ENCODE data around the gene SLC35D1. TPM values are rescaled to one million over a fixed set of nuclear protein-coding genes. Genes with fewer than 3 reads are reported as not detected.

SLC35D1 gene
- total and polyA plus RNA-seq, 4 donors: 22.9 to 100 (median 29.5) TPM

DNA sequence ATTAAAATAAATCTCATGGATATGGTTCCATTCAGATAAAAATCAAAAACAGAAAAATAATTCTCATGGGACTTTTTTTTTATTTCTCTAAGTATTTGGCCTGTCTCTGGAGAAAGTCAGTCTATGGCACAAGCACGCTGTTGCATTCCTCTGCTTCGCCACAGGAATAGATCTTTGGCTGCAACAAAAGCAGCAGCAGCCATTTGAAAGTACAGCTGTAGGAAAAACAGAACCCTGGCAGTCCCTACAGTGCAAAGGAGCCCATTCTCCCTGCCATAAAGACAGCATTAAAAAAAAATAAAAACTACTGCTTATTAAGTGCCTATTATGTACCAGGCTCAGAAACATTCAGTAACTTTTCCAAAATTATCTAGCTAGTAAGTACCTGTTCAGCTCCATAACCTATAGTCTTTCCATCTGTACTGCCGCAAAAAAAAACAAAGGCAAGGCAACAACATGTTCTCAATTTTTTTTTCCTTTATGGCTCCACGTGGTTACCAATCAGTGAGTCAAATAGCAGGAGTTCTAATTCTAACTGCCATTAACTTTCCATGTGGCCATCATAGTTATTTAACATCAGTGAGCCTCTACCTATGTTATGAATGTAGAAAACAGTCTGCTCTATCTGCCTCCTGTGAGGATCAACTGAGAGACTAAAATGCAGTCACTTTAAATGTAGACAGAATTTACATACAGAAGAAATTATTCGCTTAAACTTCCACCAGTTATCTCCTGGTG is 22.7 kb downstream of the SLC35D1 start:
- no peak for DNase-seq (ENCODE audit: low spot score)
- TF ChIP-seq GABPA (IDR thresholded peaks at IDR 0.05 in 1 of 2, conservative IDR thresholded peaks at IDR 0.05 in 1 of 2): no peak
- no peak for TF ChIP-seq RAD21 (IDR thresholded peaks at IDR 0.05)
- TF ChIP-seq, protein P1, sequence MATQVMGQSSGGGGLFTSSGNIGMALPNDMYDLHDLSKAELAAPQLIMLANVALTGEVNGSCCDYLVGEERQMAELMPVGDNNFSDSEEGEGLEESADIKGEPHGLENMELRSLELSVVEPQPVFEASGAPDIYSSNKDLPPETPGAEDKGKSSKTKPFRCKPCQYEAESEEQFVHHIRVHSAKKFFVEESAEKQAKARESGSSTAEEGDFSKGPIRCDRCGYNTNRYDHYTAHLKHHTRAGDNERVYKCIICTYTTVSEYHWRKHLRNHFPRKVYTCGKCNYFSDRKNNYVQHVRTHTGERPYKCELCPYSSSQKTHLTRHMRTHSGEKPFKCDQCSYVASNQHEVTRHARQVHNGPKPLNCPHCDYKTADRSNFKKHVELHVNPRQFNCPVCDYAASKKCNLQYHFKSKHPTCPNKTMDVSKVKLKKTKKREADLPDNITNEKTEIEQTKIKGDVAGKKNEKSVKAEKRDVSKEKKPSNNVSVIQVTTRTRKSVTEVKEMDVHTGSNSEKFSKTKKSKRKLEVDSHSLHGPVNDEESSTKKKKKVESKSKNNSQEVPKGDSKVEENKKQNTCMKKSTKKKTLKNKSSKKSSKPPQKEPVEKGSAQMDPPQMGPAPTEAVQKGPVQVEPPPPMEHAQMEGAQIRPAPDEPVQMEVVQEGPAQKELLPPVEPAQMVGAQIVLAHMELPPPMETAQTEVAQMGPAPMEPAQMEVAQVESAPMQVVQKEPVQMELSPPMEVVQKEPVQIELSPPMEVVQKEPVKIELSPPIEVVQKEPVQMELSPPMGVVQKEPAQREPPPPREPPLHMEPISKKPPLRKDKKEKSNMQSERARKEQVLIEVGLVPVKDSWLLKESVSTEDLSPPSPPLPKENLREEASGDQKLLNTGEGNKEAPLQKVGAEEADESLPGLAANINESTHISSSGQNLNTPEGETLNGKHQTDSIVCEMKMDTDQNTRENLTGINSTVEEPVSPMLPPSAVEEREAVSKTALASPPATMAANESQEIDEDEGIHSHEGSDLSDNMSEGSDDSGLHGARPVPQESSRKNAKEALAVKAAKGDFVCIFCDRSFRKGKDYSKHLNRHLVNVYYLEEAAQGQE (IDR thresholded peaks at IDR 0.05): no peak
- no peak for TF ChIP-seq FOXA1 (IDR thresholded peaks at IDR 0.05)
- no peak for TF ChIP-seq NR2F2 (IDR thresholded peaks at IDR 0.05)
- TF ChIP-seq, protein P2, sequence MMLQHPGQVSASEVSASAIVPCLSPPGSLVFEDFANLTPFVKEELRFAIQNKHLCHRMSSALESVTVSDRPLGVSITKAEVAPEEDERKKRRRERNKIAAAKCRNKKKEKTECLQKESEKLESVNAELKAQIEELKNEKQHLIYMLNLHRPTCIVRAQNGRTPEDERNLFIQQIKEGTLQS (IDR thresholded peaks at IDR 0.05): no peak
- TF ChIP-seq HNF4A (conservative IDR thresholded peaks at IDR 0.05): no peak
- WGBS: 87% methylated on average over 5 of the region's 5 CpGs
- H3K27ac ChIP-seq (ENCODE audit: low read depth in 1 of 2, low read length in 2 of 2): no peak overlapping the region
- H3K9ac ChIP-seq (ENCODE audit: low read depth in 1 of 2, low read length in 2 of 2): no peak overlapping the region
- no peak overlapping the region for H3K4me3 ChIP-seq (ENCODE audit: low read depth in 1 of 3, low read length in 3 of 3)
- peaks cover 0 to 15% (median 4%) of the 10 kb centered on the region in 4 donors for H3K36me3 ChIP-seq (ENCODE audit: control insufficient read depth in 4 of 4, insufficient read depth in 3 of 4, low read depth in 1 of 4, low read length in 3 of 4)
- peaks cover 0 to 3% (median 0%) of the 10 kb centered on the region in 4 donors for H3K4me1 ChIP-seq (ENCODE audit: control insufficient read depth in 4 of 4, insufficient read depth in 4 of 4, low read length in 3 of 4)
- H3K27me3 ChIP-seq (ENCODE audit: control insufficient read depth in 4 of 4, insufficient read depth in 4 of 4, low read length in 3 of 4): no peaks in the 10 kb centered on the region
- H3K9me3 ChIP-seq (ENCODE audit: control insufficient read depth in 4 of 4, low read length in 3 of 4): no peaks in the 10 kb centered on the region

DNA sequence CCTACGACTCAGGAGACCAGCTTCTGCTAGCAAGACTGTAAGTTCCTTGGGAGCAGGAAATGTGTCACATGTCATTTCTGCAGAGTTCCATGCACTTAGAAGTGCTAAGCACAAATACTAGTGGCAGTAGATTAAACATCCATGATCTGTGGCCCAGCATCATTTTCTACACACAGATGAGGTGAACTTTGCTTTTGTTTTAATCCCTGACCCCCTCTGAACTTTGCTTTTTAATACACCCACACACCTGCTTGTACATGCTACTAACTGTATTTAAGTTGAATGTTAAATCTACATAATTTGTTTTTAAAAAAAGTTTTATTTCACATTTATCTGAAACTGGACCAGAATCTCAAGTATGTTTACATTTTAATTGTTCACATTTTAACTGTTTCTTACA is 24.5 kb downstream of the SLC35D1 start:
- no peaks in the 10 kb centered on the region for H3K27me3 ChIP-seq (ENCODE audit: control insufficient read depth in 4 of 4, insufficient read depth in 4 of 4, low read length in 3 of 4)
- H3K4me1 ChIP-seq (ENCODE audit: control insufficient read depth in 4 of 4, insufficient read depth in 4 of 4, low read length in 3 of 4): peaks cover 0 to 3% (median under 1%) of the 10 kb centered on the region in 4 donors
- no peak overlapping the region for H3K9ac ChIP-seq (ENCODE audit: low read depth in 1 of 2, low read length in 2 of 2)
- H3K9me3 ChIP-seq (ENCODE audit: control insufficient read depth in 4 of 4, low read length in 3 of 4): no peaks in the 10 kb centered on the region
- H3K4me3 ChIP-seq (ENCODE audit: low read depth in 1 of 3, low read length in 3 of 3): no peak overlapping the region
- no peak overlapping the region for H3K27ac ChIP-seq (ENCODE audit: low read depth in 1 of 2, low read length in 2 of 2)
- DNase-seq (ENCODE audit: low spot score): no peak
- peak in 1 of 2 donors; percentile 52 for TF ChIP-seq HNF4A (conservative IDR thresholded peaks at IDR 0.05)
- no peak for TF ChIP-seq FOXA2 (IDR thresholded peaks at IDR 0.05)
- TF ChIP-seq, protein P3, sequence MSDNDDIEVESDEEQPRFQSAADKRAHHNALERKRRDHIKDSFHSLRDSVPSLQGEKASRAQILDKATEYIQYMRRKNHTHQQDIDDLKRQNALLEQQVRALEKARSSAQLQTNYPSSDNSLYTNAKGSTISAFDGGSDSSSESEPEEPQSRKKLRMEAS (IDR thresholded peaks at IDR 0.05): no peak
- TF ChIP-seq, protein P4, sequence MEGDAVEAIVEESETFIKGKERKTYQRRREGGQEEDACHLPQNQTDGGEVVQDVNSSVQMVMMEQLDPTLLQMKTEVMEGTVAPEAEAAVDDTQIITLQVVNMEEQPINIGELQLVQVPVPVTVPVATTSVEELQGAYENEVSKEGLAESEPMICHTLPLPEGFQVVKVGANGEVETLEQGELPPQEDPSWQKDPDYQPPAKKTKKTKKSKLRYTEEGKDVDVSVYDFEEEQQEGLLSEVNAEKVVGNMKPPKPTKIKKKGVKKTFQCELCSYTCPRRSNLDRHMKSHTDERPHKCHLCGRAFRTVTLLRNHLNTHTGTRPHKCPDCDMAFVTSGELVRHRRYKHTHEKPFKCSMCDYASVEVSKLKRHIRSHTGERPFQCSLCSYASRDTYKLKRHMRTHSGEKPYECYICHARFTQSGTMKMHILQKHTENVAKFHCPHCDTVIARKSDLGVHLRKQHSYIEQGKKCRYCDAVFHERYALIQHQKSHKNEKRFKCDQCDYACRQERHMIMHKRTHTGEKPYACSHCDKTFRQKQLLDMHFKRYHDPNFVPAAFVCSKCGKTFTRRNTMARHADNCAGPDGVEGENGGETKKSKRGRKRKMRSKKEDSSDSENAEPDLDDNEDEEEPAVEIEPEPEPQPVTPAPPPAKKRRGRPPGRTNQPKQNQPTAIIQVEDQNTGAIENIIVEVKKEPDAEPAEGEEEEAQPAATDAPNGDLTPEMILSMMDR (IDR thresholded peaks at IDR 0.05; ENCODE audit: low read depth, low read length, missing input control): no peak
- TF ChIP-seq FOXA1 (IDR thresholded peaks at IDR 0.05): no peak
- TF ChIP-seq EGR1 (IDR thresholded peaks at IDR 0.05; ENCODE audit: low read depth in 2 of 2): no peak
- no peak for TF ChIP-seq HNF4G (IDR thresholded peaks at IDR 0.05)
- TF ChIP-seq, protein P1 (IDR thresholded peaks at IDR 0.05): no peak
- no peak for TF ChIP-seq JUND (IDR thresholded peaks at IDR 0.05)
- TF ChIP-seq RXRA (IDR thresholded peaks at IDR 0.05): peak in 1 of 2 donors; percentile 34
- WGBS: 92% methylated on average over 1 of the region's 1 CpG
- peaks cover 0 to 10% (median 3%) of the 10 kb centered on the region in 4 donors for H3K36me3 ChIP-seq (ENCODE audit: control insufficient read depth in 4 of 4, insufficient read depth in 3 of 4, low read depth in 1 of 4, low read length in 3 of 4)

All from liver (tissue), 9 donors.